Lung (tissue), 12 donors: ENCODE results near the gene TC2N. TPM values are rescaled to one million over a fixed set of nuclear protein-coding genes. Genes with fewer than 3 reads are reported as not detected.

Experiments used
- ATAC-seq: fragments of 200-7000 bp; cut with Tn5 transposase; one replicate; pipeline ENCODE4 v1.9.1; 2020; ENCODE audit warnings: moderate number of reproducible peaks; ENCODE audit not compliant: insufficient read depth, low FRiP score
- DNase-seq, 3 donors: peaks; one replicate each; pipeline ENCODE4 v3.0.0-alpha.2; 2013 to 2017
- H3K27ac ChIP-seq, 2 donors: one replicate each; pipeline ENCODE4 v1.5.1; 2013; ENCODE audit warnings: mild to moderate bottlenecking in 2 of 2, moderate library complexity in 2 of 2, control low read depth in 1 of 2, inconsistent platforms in 1 of 2, low read depth in 1 of 2, low read length in 1 of 2
- H3K27me3 ChIP-seq, 3 donors: one replicate each; pipeline ENCODE4 v1.5.1; 2013; ENCODE audit warnings: low read length in 2 of 3; ENCODE audit not compliant: control insufficient read depth in 3 of 3, insufficient read depth in 3 of 3
- H3K36me3 ChIP-seq, 4 donors: one replicate each; pipeline ENCODE4 v1.5.1; 2013; ENCODE audit warnings: low read length in 4 of 4, mild to moderate bottlenecking in 1 of 4, moderate library complexity in 1 of 4; ENCODE audit not compliant: control insufficient read depth in 4 of 4, insufficient read depth in 4 of 4
- H3K4me1 ChIP-seq, 5 donors: one replicate each; pipeline ENCODE4 v1.5.1; 2013; ENCODE audit warnings: low read length in 5 of 5, mild to moderate bottlenecking in 2 of 5, moderate library complexity in 1 of 5; ENCODE audit not compliant: control insufficient read depth in 5 of 5, insufficient read depth in 5 of 5
- H3K4me3 ChIP-seq: one replicate; pipeline ENCODE4 v1.5.1; 2013; ENCODE audit warnings: mild to moderate bottlenecking, control low read depth, moderate library complexity
- H3K9ac ChIP-seq, 2 donors: one replicate each; pipeline ENCODE4 v1.5.1; 2013; ENCODE audit warnings: low read length in 2 of 2, control low read depth in 1 of 2; ENCODE audit not compliant: insufficient read depth in 1 of 2
- H3K9me3 ChIP-seq, 4 donors: one replicate each; pipeline ENCODE4 v1.5.1; 2013; ENCODE audit warnings: low read length in 3 of 4, mild to moderate bottlenecking in 1 of 4, moderate library complexity in 1 of 4; ENCODE audit not compliant: control insufficient read depth in 4 of 4, insufficient read depth in 3 of 4
- CTCF ChIP-seq: IDR thresholded peaks from 2 replicates; pipeline ENCODE4 v1.5.1; 2012; ENCODE audit warnings: mild to moderate bottlenecking; ENCODE audit errors: control extremely low read depth, extremely low read depth
- whole genome bisulfite sequencing, 2 donors: extraction: QIAGEN DNeasy Blood & Tissue Kit; methylation state at CpG; one replicate each; pipeline ENCODE4 v1.1.7; 2013; 5-methylcytosine and 5-hydroxymethylcytosine counted together
- polyA plus RNA-seq, 2 donors: library from polyadenylated mRNA; stranded (reverse); fragments of 200-250 nt; gene quantifications; one replicate each; pipeline ENCODE4 v1.2.1, GENCODE V29; 2013
- total RNA-seq, 2 donors: library from RNA; depleted of rRNA in 1 of 2; stranded (reverse); fragments of >200 nt in 1 of 2; gene quantifications; one replicate each; pipeline ENCODE4 v1.2.1, GENCODE V29; 2014 to 2021
- donor health status: control.
- donor health status: control.
- donor health status: Bipolar disorder and iron deficiency.
- donor health status: healthy.
- donor health status: DM: yes; HTN: yes; CAD: no.

TC2N gene
- total and polyA plus RNA-seq, 4 donors: 20.4 to 128 (median 43.9) TPM

GRCh38 chr14:91885839-91886238, 18.5 kb upstream of the TC2N start:
- H3K9ac ChIP-seq: no peak overlapping the region
- H3K4me1 ChIP-seq: peaks cover 0 to 16% (median 0%) of the 10 kb centered on the region in 5 donors
- ATAC-seq: no peak
- no peaks in the 10 kb centered on the region for H3K9me3 ChIP-seq
- DNase-seq: no peak
- no peaks in the 10 kb centered on the region for H3K27me3 ChIP-seq
- TF ChIP-seq CTCF: no peak
- WGBS, 2 donors: 77 to 79% methylated on average over 4 of the region's 4 CpGs
- H3K4me3 ChIP-seq: no peak overlapping the region
- no peak overlapping the region for H3K27ac ChIP-seq
- H3K36me3 ChIP-seq: peaks cover 0 to 22% (median 2%) of the 10 kb centered on the region in 4 donors

- peaks cover 0 to 10% (median 0%) of the 10 kb centered on the region in 5 donors for H3K4me1 ChIP-seq
- no peaks in the 10 kb centered on the region for H3K27me3 ChIP-seq
- ATAC-seq: no peak
- H3K36me3 ChIP-seq: peaks cover 0 to 22% (median 2%) of the 10 kb centered on the region in 4 donors
- no peak overlapping the region for H3K27ac ChIP-seq
- 92 to 94% methylated on average over 4 of the region's 4 CpGs for WGBS, 2 donors
- TF ChIP-seq CTCF: no peak
- no peaks in the 10 kb centered on the region for H3K9me3 ChIP-seq
- no peak for DNase-seq
- H3K9ac ChIP-seq: no peak overlapping the region
- no peak overlapping the region for H3K4me3 ChIP-seq
These were observed 17.9 kb upstream of the TC2N start for GRCh38 chr14:91885113-91885712.

GRCh38 chr14:91884664-91885063, 17.3 kb upstream of the TC2N start:
- H3K27ac ChIP-seq: peak overlapping the region in 1 of 2 donors; percentile 9
- DNase-seq: no peak
- H3K36me3 ChIP-seq: peaks cover 0 to 22% (median 2%) of the 10 kb centered on the region in 4 donors
- no peaks in the 10 kb centered on the region for H3K9me3 ChIP-seq
- TF ChIP-seq CTCF: no peak
- peaks cover 0 to 7% (median 0%) of the 10 kb centered on the region in 5 donors for H3K4me1 ChIP-seq
- H3K4me3 ChIP-seq: no peak overlapping the region
- ATAC-seq: no peak
- 79 to 85% methylated on average over 6 of the region's 6 CpGs for WGBS, 2 donors
- H3K27me3 ChIP-seq: no peaks in the 10 kb centered on the region
- no peak overlapping the region for H3K9ac ChIP-seq

GRCh38 chr14:91883753-91884152, 16.4 kb upstream of the TC2N start:
- 79 to 84% methylated on average over 9 of the region's 9 CpGs for WGBS, 2 donors
- H3K36me3 ChIP-seq: peaks cover 0 to 17% (median 2%) of the 10 kb centered on the region in 4 donors
- no peak overlapping the region for H3K4me3 ChIP-seq
- no peak overlapping the region for H3K9ac ChIP-seq
- H3K4me1 ChIP-seq: peaks cover 0 to 4% (median 0%) of the 10 kb centered on the region in 5 donors
- TF ChIP-seq CTCF: no peak
- H3K9me3 ChIP-seq: no peaks in the 10 kb centered on the region
- DNase-seq: peak in 2 of 3 donors; percentile 53 to 68
- no peaks in the 10 kb centered on the region for H3K27me3 ChIP-seq
- H3K27ac ChIP-seq: no peak overlapping the region
- no peak for ATAC-seq
